ENCODE results near the gene DIP2C. TPM values are rescaled to one million over a fixed set of nuclear protein-coding genes. Genes with fewer than 3 reads are reported as not detected.

Gene DIP2C
- total RNA-seq, 1 donor from 2014 or later, result 18.4 TPM

GRCh38 chr10:288316-289200 lies 400.9 kb downstream of the DIP2C start:
- no peak for DNase-seq (ENCODE audit: extremely low spot score in 2 of 2)
- H3K27ac ChIP-seq, result no peak overlapping the region
- intact Hi-C loops (cut with DNase I), result no loop called here
- peaks cover 0 to 20% of the 10 kb centered on the region in 2 donors for H3K36me3 ChIP-seq
- no peak overlapping the region for H3K4me3 ChIP-seq
- H3K9me3 ChIP-seq, result no peaks in the 10 kb centered on the region
- H3K27me3 ChIP-seq, result no peaks in the 10 kb centered on the region
- TF ChIP-seq CTCF (IDR thresholded peaks at IDR 0.05), result no peak
- TF ChIP-seq POLR2A (IDR thresholded peaks at IDR 0.05), result no peak
- TF ChIP-seq POLR2AphosphoS5 (IDR thresholded peaks at IDR 0.05; ENCODE audit: insufficient read depth in 1 of 2, low read depth in 1 of 2), result no peak
- H3K4me1 ChIP-seq, result peaks cover 9% of the 10 kb centered on the region

GRCh38 chr10:287814-288213 lies 401.7 kb downstream of the DIP2C start:
- intact Hi-C loops (cut with DNase I), result no loop called here
- no peak for TF ChIP-seq POLR2A (IDR thresholded peaks at IDR 0.05)
- H3K9me3 ChIP-seq, result no peaks in the 10 kb centered on the region
- peaks cover 0 to 24% of the 10 kb centered on the region in 2 donors for H3K36me3 ChIP-seq
- no peak overlapping the region for H3K4me3 ChIP-seq
- peaks cover 9% of the 10 kb centered on the region for H3K4me1 ChIP-seq
- H3K27ac ChIP-seq, result no peak overlapping the region
- DNase-seq (ENCODE audit: extremely low spot score in 2 of 2), result no peak
- no peaks in the 10 kb centered on the region for H3K27me3 ChIP-seq

- intact Hi-C loops (cut with DNase I), result no loop called here
Measured at GRCh38 chr10:287026-287709, 402.3 kb downstream of the DIP2C start.

GRCh38 chr10:285216-285615 lies 404.3 kb downstream of the DIP2C start:
- intact Hi-C loops (cut with DNase I), result no loop called here
- Histone ChIP-seq H3K4me1 (peaks cover under 1% of the 10 kb centered on the region), H3K9me3 (no peaks in the 10 kb centered on the region), H3K27me3 (no peaks in the 10 kb centered on the region), H3K4me3 (no peak overlapping the region), H3K27ac (no peak overlapping the region), H3K36me3 (peaks cover 0 to 43% of the 10 kb centered on the region in 2 donors)
- no peak for TF ChIP-seq CTCF (IDR thresholded peaks at IDR 0.05)
- no peak for TF ChIP-seq POLR2A (IDR thresholded peaks at IDR 0.05)
- TF ChIP-seq POLR2AphosphoS5 (IDR thresholded peaks at IDR 0.05; ENCODE audit: insufficient read depth in 1 of 2, low read depth in 1 of 2), result no peak
- DNase-seq (ENCODE audit: extremely low spot score in 2 of 2), result no peak

More at GRCh38 chr10:287026-287709, 402.3 kb downstream of the DIP2C start:
- Histone ChIP-seq H3K4me1 (peaks cover 9% of the 10 kb centered on the region), H3K27ac (no peak overlapping the region), H3K36me3 (peaks cover 0 to 29% of the 10 kb centered on the region in 2 donors), H3K27me3 (no peaks in the 10 kb centered on the region), H3K4me3 (no peak overlapping the region), H3K9me3 (no peaks in the 10 kb centered on the region)
- TF ChIP-seq POLR2A (IDR thresholded peaks at IDR 0.05) (no peak), POLR2AphosphoS5 (IDR thresholded peaks at IDR 0.05; ENCODE audit: insufficient read depth in 1 of 2, low read depth in 1 of 2) (no peak), CTCF (IDR thresholded peaks at IDR 0.05) (no peak)
- no peak for DNase-seq (ENCODE audit: extremely low spot score in 2 of 2)

GRCh38 chr10:283916-284356 lies 405.5 kb downstream of the DIP2C start:
- Histone ChIP-seq H3K27ac (no peak overlapping the region), H3K4me1 (no peaks in the 10 kb centered on the region), H3K27me3 (no peaks in the 10 kb centered on the region), H3K36me3 (peaks cover 0 to 46% of the 10 kb centered on the region in 2 donors), H3K4me3 (no peak overlapping the region), H3K9me3 (no peaks in the 10 kb centered on the region)
- DNase-seq (ENCODE audit: extremely low spot score in 2 of 2), result no peak
- intact Hi-C loops (cut with DNase I), result no loop called here
- TF ChIP-seq POLR2A (IDR thresholded peaks at IDR 0.05), result no peak
- no peak for TF ChIP-seq POLR2AphosphoS5 (IDR thresholded peaks at IDR 0.05; ENCODE audit: insufficient read depth in 1 of 2, low read depth in 1 of 2)
- no peak for TF ChIP-seq CTCF (IDR thresholded peaks at IDR 0.05)
